ENCODE measurements around the gene OR5W2.
"Not testable (repeated sequence)": the region's sequence is repeated elsewhere in the genome, so short reads cannot be mapped to it uniquely, and the experiment has no call there.

OR5W2 gene

DNA sequence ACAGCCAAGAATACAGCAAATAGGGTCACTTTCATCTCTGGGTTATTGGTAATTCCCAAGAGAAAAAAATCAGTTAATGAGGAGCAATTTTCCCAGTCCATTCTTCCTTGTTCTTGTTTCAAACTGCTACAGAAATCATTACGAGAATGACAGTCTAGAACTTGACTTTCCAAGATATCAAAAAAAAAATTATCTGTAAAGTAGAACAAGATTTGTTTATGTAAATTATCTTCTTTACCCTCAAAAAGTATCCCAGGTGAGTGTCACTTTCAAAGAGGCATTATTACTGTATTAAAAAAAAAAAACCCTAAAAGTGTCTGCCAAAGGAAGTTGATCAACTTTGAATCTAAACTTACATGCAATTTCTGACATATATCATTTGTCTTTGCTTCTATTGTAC lies at the start of gene OR5W2:
Gene OR5W2 (minus strand): TSS at position 101 of the 400 bp plus-strand sequence. CDS start 0 bp downstream, at position 101.
- no peak for DNase-seq

DNA sequence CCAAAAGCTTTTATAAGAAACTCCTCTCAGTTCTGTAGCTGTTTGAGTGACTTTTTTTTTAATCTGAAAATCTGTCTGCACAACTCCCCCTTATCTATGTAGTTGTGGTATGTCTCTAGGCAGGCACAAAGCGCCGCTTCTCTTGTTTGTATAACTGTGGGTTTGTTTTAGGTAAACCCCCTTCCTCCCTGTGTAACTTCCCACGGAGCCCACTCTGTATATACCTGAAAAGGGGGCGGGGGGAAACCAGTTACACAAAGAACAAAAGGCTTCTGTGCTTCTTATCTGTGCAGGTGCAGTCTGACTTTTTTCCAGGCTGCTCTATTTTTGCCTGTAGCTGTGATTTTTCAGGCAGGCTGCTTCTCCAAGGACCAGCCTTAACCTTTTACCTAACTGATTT lies 42.1 kb upstream of the OR5W2 start:
- DNase-seq = no peak

DNA sequence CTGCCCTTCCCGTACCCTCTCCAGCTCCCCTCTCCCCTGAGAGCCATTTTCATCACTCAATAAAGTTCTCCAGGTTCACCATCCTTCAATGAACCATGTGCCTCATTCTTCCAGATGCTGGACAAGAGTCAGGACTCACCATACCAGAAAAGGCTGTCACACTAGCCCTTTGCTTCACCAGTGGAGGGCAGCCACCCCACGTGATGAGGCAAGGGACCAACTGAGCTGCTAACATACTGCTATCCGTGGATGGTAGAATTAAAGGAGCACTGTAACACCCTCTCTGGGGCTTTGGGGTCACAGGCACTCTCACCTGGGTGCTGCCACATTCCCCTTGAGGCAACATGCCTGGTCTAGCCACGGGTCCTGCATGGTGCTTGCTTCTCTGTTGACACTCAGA lies 34.9 kb upstream of the OR5W2 start:
- no peak for DNase-seq

DNA sequence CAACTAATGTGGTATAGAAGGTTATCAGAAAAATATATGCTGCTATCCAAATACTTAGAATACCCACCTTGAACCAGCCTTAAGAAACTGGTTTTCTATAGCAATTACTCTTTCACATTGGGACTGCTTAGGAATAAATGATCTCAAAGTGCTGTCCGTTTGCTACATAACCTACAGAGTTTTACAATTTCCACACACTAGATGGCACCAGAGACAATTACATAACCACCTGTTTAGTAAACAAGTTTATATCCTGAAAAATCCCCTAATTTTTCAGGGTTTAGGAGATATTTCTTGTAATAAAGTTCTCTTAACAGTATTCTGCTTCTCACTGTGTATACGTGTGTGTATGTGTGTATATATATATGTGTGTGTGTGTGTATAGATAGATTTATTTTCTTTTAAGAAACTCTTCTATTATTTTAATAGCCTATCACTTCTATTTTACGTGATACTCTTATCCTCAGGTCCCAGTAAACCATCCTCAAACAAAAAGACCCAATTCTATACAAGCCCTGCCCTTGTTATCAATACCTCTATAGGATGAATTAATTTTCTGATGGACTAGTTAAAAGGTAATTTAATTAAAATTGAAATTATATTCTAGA lies 28.5 kb upstream of the OR5W2 start:
- no peak for DNase-seq

DNA sequence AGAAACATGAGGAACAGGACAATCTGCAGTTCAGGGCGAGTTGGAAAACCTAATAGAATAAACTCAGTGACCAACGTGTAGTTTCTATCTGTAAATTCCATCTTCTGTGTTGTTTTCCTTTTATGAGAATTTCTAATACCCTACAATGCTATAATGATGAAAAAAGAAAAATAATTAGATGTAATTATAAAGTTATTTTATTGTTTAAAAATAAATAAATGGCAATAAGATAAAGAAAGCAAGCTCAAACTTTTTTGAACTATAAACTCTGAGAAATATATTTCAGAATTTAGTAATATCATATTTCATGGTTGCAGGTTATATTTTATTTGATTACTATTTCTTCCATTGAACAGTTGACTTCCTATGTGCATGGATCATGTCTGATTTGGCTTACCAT lies 21.9 kb upstream of the OR5W2 start, which contains the start of gene OR5I1:
Gene OR5I1 (minus strand): TSS at position 101 of the 400 bp plus-strand sequence. CDS start 0 bp downstream, at position 101.
- DNase-seq = no peak

DNA sequence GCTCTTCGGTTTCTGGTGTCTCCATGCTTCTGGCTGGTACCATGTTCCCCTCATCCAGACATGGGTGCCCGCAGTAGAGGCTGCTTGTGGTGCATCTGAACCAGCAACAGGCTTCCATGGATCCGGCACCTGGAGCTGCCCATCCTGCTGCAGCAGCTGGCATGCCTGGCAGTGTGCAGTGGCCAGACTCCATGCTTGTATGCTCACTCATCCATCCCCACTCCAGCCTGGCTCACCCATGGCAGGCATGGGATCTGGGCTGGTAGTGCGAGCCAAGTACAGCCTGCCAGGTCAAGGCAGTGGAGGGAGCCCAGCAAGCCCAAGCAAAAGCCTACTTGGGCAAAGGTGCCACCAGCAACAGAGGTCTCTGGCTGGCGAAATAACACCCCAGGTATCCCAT lies 6.2 kb upstream of the OR5W2 start:
- no peak for DNase-seq

DNA sequence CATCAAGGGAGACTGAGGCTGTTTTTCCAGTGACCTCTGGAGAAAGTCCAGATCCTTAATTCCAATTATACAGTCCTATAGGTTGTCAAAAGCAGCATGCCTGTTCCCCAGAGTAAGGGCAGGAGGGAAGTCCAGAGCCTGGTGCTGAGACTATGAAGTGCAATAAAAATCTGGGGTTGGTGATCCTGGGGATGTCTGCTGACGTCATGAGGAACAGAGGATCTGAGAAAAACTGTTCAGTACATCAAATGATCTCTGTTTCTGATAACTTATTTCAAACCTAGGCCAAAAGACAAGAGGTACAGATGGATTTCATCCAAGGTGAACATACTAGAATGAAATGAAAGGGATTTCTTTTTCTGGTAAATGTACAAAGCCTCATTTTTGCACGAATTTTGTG lies 12.1 kb downstream of the OR5W2 start:
- DNase-seq = no peak

DNA sequence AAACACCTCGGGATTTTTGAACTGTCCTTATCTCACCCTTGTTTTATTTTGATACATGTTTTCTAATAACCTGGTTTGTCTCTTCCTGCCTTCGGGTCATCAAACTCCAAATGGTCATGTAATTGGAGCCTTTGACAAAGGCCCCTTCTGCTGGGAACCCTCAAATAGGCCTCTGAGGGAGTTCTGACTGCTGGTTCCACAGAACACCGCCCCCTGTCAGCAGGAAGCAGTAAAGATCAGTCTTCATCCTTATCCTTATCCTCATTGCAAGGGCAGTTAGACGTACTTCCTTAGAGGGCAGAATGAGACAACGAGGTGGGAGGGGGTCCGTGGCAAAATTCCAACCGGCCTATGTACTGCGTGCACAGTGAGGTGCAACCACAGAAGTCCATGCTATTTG lies 19.2 kb downstream of the OR5W2 start:
- DNase-seq = no peak

DNA sequence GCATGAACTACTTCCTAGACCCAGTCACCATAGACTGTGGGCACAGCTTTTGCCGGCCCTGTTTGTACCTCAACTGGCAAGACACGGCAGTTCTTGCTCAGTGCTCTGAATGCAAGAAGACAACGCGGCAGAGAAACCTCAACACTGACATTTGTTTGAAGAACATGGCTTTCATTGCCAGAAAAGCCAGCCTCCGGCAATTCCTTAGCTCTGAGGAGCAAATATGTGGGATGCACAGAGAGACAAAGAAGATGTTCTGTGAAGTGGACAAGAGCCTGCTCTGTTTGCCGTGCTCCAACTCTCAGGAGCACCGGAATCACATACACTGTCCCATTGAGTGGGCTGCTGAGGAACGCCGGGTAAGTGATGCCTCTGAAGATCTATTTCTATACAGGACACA lies 28.9 kb downstream of the OR5W2 start:
- not testable (repeated sequence) for DNase-seq

DNA sequence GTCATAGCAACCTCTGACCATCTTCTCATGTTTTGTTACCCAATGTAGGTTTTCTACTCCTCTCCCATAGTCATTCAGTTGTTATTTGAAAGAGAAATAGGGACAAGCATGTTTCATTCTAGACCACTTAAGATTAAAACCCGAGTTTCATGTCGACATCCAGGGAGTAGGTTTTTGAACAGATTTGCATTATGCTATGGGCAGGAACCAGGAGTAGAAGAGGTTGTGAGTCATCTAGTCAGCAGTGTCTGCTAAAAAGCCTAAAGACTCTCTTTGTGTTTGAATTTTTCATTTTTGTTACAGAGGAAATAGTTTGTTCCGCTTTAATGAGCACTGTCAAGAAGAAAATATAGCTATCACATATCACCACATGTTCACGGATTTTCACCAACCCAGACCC lies 29.4 kb downstream of the OR5W2 start:
- DNase-seq = not testable (repeated sequence)

DNA sequence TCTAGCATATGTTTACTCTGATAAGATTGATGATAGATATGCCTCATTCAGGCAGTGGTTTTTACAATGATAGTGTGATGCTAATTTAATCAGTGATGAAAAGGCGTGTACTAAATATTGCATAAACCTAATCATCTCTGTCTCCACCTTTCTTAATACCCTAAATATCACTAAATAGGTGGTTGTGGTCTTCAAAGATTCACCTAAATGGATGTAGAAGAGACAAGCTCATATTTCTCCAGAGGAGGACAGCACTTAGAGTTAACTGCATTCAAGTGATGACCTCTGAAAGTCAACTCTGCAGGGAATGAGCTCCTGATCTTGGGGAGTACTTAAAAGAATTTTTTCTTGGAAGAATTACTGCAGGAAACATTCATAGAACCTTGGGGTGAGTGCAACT lies 31.4 kb downstream of the OR5W2 start, which contains the start of gene TRIM51:
Gene TRIM51 (plus strand): TSS at position 301 of the 400 bp plus-strand sequence. CDS start 2,132 bp downstream, outside the sequence.
- DNase-seq = not testable (repeated sequence)

DNA sequence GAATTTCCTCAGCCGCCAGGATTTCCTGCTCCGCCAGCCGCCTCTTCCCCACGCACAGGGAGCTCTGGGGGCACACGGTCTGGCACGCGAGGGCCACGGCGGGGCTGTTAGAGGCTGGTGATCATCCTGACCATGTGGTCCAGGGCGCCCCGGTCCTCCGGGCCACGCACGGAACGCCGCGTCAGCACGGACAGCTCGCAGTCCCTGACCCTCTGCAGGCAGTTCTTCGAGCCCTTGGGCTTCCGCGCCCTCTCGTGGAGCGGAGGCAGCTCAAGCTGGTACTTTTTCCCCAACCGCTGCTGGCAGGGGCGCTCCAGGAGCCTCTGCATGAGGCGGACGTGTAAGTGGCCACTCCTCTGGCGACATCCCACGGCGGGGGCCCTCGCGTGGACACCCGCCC lies 41.2 kb downstream of the OR5W2 start:
- DNase-seq = not testable (repeated sequence)

DNA sequence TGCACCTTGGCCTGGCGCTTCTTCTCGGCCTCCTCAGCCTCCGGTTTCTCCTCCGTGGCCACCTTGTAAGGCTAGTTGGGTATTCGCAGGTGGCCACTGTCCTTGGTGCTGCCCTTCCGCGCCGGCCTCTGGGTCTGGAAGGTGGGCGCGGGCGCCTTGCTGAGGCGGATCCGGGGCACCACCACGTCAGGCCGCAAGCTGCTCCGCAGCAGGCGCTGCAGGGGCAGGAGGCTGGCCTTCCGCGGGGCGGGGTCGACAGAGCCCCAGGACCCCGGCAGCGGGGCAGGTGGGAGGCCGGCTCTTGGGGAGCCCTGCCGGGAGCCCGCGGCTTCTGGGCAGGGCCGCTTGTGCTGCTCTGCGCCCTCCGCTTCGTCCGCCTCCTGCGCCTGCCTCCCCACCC lies 41.7 kb downstream of the OR5W2 start:
- DNase-seq = not testable (repeated sequence)

DNA sequence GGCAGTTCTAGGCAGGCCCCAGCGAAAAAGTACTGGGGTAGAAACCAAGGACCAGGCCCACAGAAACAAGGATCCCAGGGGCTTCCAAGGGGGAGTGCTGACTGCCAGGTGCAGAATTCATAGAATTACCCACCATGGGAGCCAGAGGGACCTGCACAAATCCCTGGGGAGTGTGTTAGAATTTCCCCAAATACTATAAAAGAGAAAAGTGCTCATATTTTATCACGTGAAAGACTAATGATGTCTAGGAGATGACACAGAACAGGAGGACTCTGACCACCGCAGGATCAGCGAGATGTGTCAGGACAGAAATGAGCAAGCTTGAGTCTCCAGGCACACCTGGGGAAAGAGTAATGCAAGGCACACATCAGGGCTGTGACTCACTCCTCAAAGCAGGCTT lies 47.0 kb downstream of the OR5W2 start:
- not testable (repeated sequence) for DNase-seq

All from SIG-M5 (cell line).